GM19468 (cell line): ENCODE measurements around the gene FH.

Experiments used
- ATAC-seq: cut with Tn5 transposase; IDR thresholded peaks from one replicate; pipeline ENCODE4 v1.9.1; 2021; ENCODE audit warnings: mild to moderate bottlenecking, moderate library complexity, moderate number of reproducible peaks; ENCODE audit not compliant: unreplicated experiment; ENCODE audit errors: extremely low read depth

FH gene

GRCh38 chr1:241527146-241527545 is 7.6 kb upstream of the FH start:
- no peak for ATAC-seq

- no peak for ATAC-seq
Measured at GRCh38 chr1:241525026-241525425, 5.5 kb upstream of the FH start.

- no peak for ATAC-seq
Measured at GRCh38 chr1:241521718-241522117, 2.2 kb upstream of the FH start.

GRCh38 chr1:241520080-241520465 is 518 bp upstream of the FH start:
- no peak for ATAC-seq

- peak; percentile 3 for ATAC-seq
Measured at GRCh38 chr1:241518476-241519307, 863 bp downstream of the FH start.

GRCh38 chr1:241513378-241513777 is 6.2 kb downstream of the FH start:
- ATAC-seq: no peak

GRCh38 chr1:241507189-241507863 is 12.2 kb downstream of the FH start:
- ATAC-seq: no peak

GRCh38 chr1:241503444-241503843 is 16.1 kb downstream of the FH start:
- no peak for ATAC-seq

- no peak for ATAC-seq
Measured at GRCh38 chr1:241499910-241500309, 19.6 kb downstream of the FH start.

- ATAC-seq: no peak
Measured at GRCh38 chr1:241495741-241496140, 23.8 kb downstream of the FH start.

GRCh38 chr1:241488739-241489138 is 30.8 kb downstream of the FH start:
- no peak for ATAC-seq

- ATAC-seq: peak; percentile 21
Measured at GRCh38 chr1:241485554-241485992, 34.0 kb downstream of the FH start.

- peak; percentile 45 for ATAC-seq
Measured at GRCh38 chr1:241485145-241485544, 34.4 kb downstream of the FH start.

GRCh38 chr1:241482761-241483250 is 36.7 kb downstream of the FH start:
- no peak for ATAC-seq

- ATAC-seq: no peak
Measured at GRCh38 chr1:241479294-241479693, 40.3 kb downstream of the FH start.

- ATAC-seq: no peak
Measured at GRCh38 chr1:241475671-241476070, 43.9 kb downstream of the FH start.

- ATAC-seq: no peak
Measured at GRCh38 chr1:241473026-241473425, 46.5 kb downstream of the FH start.

GRCh38 chr1:241470908-241471590 is 48.5 kb downstream of the FH start:
- no peak for ATAC-seq

- no peak for ATAC-seq
Measured at GRCh38 chr1:241470361-241470760, 49.2 kb downstream of the FH start.

GRCh38 chr1:241465673-241466072 is 53.9 kb downstream of the FH start:
- ATAC-seq: no peak

- ATAC-seq: no peak
Measured at GRCh38 chr1:241464985-241465384, 54.6 kb downstream of the FH start.
